OCI-LY1 (cell line): Measurements from ENCODE around the gene SLC18B1.

ENCODE experiments used
- EZH2 ChIP-seq: fragments of 200-600 bp; sonication (generic), shearing (Covaris generic); IDR thresholded peaks from 2 replicates; pipeline ENCODE4 v1.8.0; 2017; ENCODE audit warnings: borderline replicate concordance, mixed run types, mild to moderate bottlenecking, antibody characterized with exemption, low read length, moderate library complexity, mixed read lengths
- TF ChIP-seq, protein P1 (sequence below): fragments of 200-600 bp; sonication (generic), shearing (Covaris generic); IDR thresholded peaks from 2 replicates; pipeline ENCODE4 v1.5.1; 2017; ENCODE audit warnings: mild to moderate bottlenecking, antibody characterized with exemption, low read length, moderate library complexity, mixed read lengths

- TF ChIP-seq, protein P1, sequence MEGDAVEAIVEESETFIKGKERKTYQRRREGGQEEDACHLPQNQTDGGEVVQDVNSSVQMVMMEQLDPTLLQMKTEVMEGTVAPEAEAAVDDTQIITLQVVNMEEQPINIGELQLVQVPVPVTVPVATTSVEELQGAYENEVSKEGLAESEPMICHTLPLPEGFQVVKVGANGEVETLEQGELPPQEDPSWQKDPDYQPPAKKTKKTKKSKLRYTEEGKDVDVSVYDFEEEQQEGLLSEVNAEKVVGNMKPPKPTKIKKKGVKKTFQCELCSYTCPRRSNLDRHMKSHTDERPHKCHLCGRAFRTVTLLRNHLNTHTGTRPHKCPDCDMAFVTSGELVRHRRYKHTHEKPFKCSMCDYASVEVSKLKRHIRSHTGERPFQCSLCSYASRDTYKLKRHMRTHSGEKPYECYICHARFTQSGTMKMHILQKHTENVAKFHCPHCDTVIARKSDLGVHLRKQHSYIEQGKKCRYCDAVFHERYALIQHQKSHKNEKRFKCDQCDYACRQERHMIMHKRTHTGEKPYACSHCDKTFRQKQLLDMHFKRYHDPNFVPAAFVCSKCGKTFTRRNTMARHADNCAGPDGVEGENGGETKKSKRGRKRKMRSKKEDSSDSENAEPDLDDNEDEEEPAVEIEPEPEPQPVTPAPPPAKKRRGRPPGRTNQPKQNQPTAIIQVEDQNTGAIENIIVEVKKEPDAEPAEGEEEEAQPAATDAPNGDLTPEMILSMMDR = no peak
- TF ChIP-seq EZH2 = no peak
These were observed 9.6 kb downstream of the SLC18B1 start for GRCh38 chr6:132788658-132789395.
